NT2/D1 (cell line): ENCODE measurements around the gene TWSG1.
"Not testable (repeated sequence)": the region's sequence is repeated elsewhere in the genome, so short reads cannot be mapped to it uniquely, and the experiment has no call there.

Experiments used
- SUZ12 ChIP-seq: IDR thresholded peaks from 2 replicates; pipeline ENCODE4 v1.6.1; 2011; ENCODE audit not compliant: insufficient read length, insufficient read depth; ENCODE audit errors: extremely low read depth
- YY1 ChIP-seq: IDR thresholded peaks from 2 replicates; pipeline ENCODE4 v1.6.1; 2011; ENCODE audit not compliant: insufficient read length, insufficient read depth
- ZNF274 ChIP-seq: IDR thresholded peaks from 2 replicates; pipeline ENCODE4 v1.6.1; 2011; ENCODE audit warnings: mild to moderate bottlenecking, low read depth, low read length

- not testable (repeated sequence) for TF ChIP-seq ZNF274, SUZ12, YY1
Measured at GRCh38 chr18:9430315-9430714, 95.7 kb downstream of the TWSG1 start.
